SK-N-SH (cell line): ENCODE measurements around the gene TMEM109.

Experiments used
- EP300 ChIP-seq, 2 experiments: IDR thresholded peaks; 2 replicates each; pipeline versions ENCODE4 v1.4.0 to v1.6.1; 2012; ENCODE audit warnings: borderline replicate concordance in 1 of 2, low read depth in 1 of 2, low read length in 1 of 2
- FOXJ3 ChIP-seq: sonication (generic); formaldehyde crosslinking; IDR thresholded peaks from 2 replicates; pipeline ENCODE4 v1.5.1; 2020; ENCODE audit warnings: mild to moderate bottlenecking, missing genetic modification reagents
- GABPA ChIP-seq: IDR thresholded peaks from 2 replicates; pipeline ENCODE4 v1.4.0; 2012; ENCODE audit warnings: low read depth, mild to moderate bottlenecking
- MEF2A ChIP-seq: IDR thresholded peaks from 2 replicates; pipeline ENCODE4 v1.4.0; 2012; ENCODE audit warnings: low read depth, borderline replicate concordance
- POLR2AphosphoS5 ChIP-seq: IDR thresholded peaks from 2 replicates; pipeline ENCODE4 v1.6.1; 2012; ENCODE audit warnings: low read depth, low read length
- SMC3 ChIP-seq: IDR thresholded peaks from 2 replicates; pipeline ENCODE4 v1.6.1; 2012; ENCODE audit warnings: low read depth, low read length, improper control_type of control experiment
- TAF1 ChIP-seq: IDR thresholded peaks from 2 replicates; pipeline ENCODE4 v1.6.1; 2012; ENCODE audit warnings: low read depth, mild to moderate bottlenecking, low read length, moderate library complexity, borderline replicate concordance
- USF2 ChIP-seq: fragments of 150-350 bp; IDR thresholded peaks from 2 replicates; pipeline ENCODE4 v1.6.1; 2017; ENCODE audit warnings: antibody characterized with exemption, low read length, low read depth, borderline replicate concordance
- YY1 ChIP-seq: IDR thresholded peaks from 2 replicates; pipeline ENCODE4 v1.4.0; 2012; ENCODE audit warnings: low read depth, mild to moderate bottlenecking
- TF ChIP-seq, protein P1 (sequence below): fragments of 200-600 bp; sonication (generic); IDR thresholded peaks from 2 replicates; pipeline ENCODE4 v1.6.1; 2017; ENCODE audit warnings: antibody characterized with exemption, mild to moderate bottlenecking, moderate library complexity
- TF ChIP-seq, protein P2 (sequence below): IDR thresholded peaks from 2 replicates; pipeline ENCODE4 v1.4.0; 2012; ENCODE audit warnings: low read depth

DNA sequence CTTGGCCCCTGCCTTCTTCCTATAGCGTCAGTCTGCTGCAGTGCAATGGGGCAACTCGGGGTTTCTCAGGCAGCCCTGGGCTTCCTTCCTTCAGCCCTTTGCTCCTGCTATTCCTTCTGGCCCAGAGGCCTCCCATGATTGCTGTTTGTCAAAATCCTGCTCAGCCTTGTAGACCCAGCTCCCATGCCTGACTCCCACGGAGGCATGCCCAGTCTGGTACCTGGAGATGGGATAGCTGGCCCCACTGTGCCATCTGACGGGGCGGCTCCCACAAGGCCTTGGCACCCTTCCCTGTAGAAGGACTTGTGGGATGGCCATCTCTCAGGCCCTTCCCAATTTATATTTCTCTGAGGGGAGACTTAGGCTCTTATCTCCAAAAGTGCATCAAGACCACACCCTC lies 56.9 kb downstream of the TMEM109 start:
- TF ChIP-seq SMC3 (no peak), GABPA (no peak), MEF2A (no peak), TAF1 (no peak), POLR2AphosphoS5 (no peak), FOXJ3 (CRISPR knock-in tag) (no peak), EP300 (IDR thresholded peaks at IDR 0.05; ENCODE audit: borderline replicate concordance in 1 of 2, low read depth in 1 of 2, low read length in 1 of 2) (no peak), USF2 (no peak), YY1 (no peak)
- TF ChIP-seq, protein P1, sequence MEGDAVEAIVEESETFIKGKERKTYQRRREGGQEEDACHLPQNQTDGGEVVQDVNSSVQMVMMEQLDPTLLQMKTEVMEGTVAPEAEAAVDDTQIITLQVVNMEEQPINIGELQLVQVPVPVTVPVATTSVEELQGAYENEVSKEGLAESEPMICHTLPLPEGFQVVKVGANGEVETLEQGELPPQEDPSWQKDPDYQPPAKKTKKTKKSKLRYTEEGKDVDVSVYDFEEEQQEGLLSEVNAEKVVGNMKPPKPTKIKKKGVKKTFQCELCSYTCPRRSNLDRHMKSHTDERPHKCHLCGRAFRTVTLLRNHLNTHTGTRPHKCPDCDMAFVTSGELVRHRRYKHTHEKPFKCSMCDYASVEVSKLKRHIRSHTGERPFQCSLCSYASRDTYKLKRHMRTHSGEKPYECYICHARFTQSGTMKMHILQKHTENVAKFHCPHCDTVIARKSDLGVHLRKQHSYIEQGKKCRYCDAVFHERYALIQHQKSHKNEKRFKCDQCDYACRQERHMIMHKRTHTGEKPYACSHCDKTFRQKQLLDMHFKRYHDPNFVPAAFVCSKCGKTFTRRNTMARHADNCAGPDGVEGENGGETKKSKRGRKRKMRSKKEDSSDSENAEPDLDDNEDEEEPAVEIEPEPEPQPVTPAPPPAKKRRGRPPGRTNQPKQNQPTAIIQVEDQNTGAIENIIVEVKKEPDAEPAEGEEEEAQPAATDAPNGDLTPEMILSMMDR = no peak
- TF ChIP-seq, protein P2, sequence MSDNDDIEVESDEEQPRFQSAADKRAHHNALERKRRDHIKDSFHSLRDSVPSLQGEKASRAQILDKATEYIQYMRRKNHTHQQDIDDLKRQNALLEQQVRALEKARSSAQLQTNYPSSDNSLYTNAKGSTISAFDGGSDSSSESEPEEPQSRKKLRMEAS = no peak
